ENCODE results near the gene OR6Y1.

Gene OR6Y1

GRCh38 chr1:158547533-158547932 lies 6.7 kb downstream of the OR6Y1 start:
- no peaks in the 10 kb centered on the region for H3K27me3 ChIP-seq (ENCODE audit: control insufficient read depth, insufficient read depth, low read length)
- H3K36me3 ChIP-seq (ENCODE audit: control insufficient read depth, insufficient read depth, low read length), result no peaks in the 10 kb centered on the region
- no peaks in the 10 kb centered on the region for H3K9me3 ChIP-seq (ENCODE audit: control insufficient read depth, insufficient read depth, low read length)
- no peak overlapping the region for H3K4me3 ChIP-seq (ENCODE audit: low read depth, low read length)
- no peak overlapping the region for H3K9ac ChIP-seq (ENCODE audit: low read depth, low read length)
- H3K4me1 ChIP-seq (ENCODE audit: control insufficient read depth, insufficient read depth, low read length), result no peaks in the 10 kb centered on the region

- Histone ChIP-seq H3K4me3 (ENCODE audit: low read depth, low read length) (no peak overlapping the region), H3K4me1 (ENCODE audit: control insufficient read depth, insufficient read depth, low read length) (no peaks in the 10 kb centered on the region), H3K36me3 (ENCODE audit: control insufficient read depth, insufficient read depth, low read length) (no peaks in the 10 kb centered on the region), H3K9me3 (ENCODE audit: control insufficient read depth, insufficient read depth, low read length) (no peaks in the 10 kb centered on the region), H3K27me3 (ENCODE audit: control insufficient read depth, insufficient read depth, low read length) (no peaks in the 10 kb centered on the region), H3K9ac (ENCODE audit: low read depth, low read length) (no peak overlapping the region)
Measured at GRCh38 chr1:158537609-158538008, 16.6 kb downstream of the OR6Y1 start.

- no peak overlapping the region for H3K9ac ChIP-seq (ENCODE audit: low read depth, low read length)
- no peaks in the 10 kb centered on the region for H3K27me3 ChIP-seq (ENCODE audit: control insufficient read depth, insufficient read depth, low read length)
Measured at GRCh38 chr1:158534496-158534895, 19.7 kb downstream of the OR6Y1 start.

DNA sequence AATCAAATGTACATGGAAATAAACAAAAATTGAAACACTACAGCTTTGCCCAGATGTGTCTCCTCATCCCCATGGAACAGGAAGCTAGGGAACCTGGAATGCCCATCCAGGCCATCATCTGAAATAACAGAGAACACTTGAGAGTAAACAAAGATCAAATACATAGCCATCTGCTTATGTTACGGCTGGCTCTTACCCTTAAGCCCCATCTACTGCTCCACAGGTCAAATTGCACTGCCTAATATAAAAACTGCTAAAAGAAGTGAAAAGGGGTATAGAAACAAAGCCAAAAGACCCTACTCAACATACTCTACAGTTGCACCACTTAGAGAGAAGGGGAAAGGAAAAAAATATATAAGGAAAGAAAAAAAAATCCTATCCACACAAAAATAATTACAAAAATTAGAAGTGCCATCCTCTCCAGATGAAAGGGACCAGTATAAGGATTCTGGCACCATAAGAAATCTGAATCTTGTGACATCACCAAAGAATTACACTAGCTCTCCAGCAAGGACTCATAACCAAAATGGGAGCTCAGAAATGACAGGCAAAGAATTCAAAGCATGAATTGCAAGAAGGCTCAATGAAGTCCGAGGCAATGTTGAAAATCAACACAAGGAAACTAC lies 26.9 kb downstream of the OR6Y1 start:
- Histone ChIP-seq H3K36me3 (ENCODE audit: control insufficient read depth, insufficient read depth, low read length) (no peaks in the 10 kb centered on the region), H3K9me3 (ENCODE audit: control insufficient read depth, insufficient read depth, low read length) (no peaks in the 10 kb centered on the region), H3K4me3 (ENCODE audit: low read depth, low read length) (no peak overlapping the region), H3K27me3 (ENCODE audit: control insufficient read depth, insufficient read depth, low read length) (no peaks in the 10 kb centered on the region), H3K4me1 (ENCODE audit: control insufficient read depth, insufficient read depth, low read length) (peaks cover 3% of the 10 kb centered on the region), H3K9ac (ENCODE audit: low read depth, low read length) (no peak overlapping the region)

More at GRCh38 chr1:158534496-158534895, 19.7 kb downstream of the OR6Y1 start:
- no peak overlapping the region for H3K4me3 ChIP-seq (ENCODE audit: low read depth, low read length)
- no peaks in the 10 kb centered on the region for H3K36me3 ChIP-seq (ENCODE audit: control insufficient read depth, insufficient read depth, low read length)
- H3K4me1 ChIP-seq (ENCODE audit: control insufficient read depth, insufficient read depth, low read length), result no peaks in the 10 kb centered on the region
- no peaks in the 10 kb centered on the region for H3K9me3 ChIP-seq (ENCODE audit: control insufficient read depth, insufficient read depth, low read length)

GRCh38 chr1:158521666-158522058 lies 32.5 kb downstream of the OR6Y1 start:
- H3K9ac ChIP-seq (ENCODE audit: low read depth, low read length), result no peak overlapping the region
- H3K27me3 ChIP-seq (ENCODE audit: control insufficient read depth, insufficient read depth, low read length), result no peaks in the 10 kb centered on the region
- H3K36me3 ChIP-seq (ENCODE audit: control insufficient read depth, insufficient read depth, low read length), result no peaks in the 10 kb centered on the region
- no peaks in the 10 kb centered on the region for H3K4me1 ChIP-seq (ENCODE audit: control insufficient read depth, insufficient read depth, low read length)
- H3K4me3 ChIP-seq (ENCODE audit: low read depth, low read length), result no peak overlapping the region
- no peaks in the 10 kb centered on the region for H3K9me3 ChIP-seq (ENCODE audit: control insufficient read depth, insufficient read depth, low read length)

DNA sequence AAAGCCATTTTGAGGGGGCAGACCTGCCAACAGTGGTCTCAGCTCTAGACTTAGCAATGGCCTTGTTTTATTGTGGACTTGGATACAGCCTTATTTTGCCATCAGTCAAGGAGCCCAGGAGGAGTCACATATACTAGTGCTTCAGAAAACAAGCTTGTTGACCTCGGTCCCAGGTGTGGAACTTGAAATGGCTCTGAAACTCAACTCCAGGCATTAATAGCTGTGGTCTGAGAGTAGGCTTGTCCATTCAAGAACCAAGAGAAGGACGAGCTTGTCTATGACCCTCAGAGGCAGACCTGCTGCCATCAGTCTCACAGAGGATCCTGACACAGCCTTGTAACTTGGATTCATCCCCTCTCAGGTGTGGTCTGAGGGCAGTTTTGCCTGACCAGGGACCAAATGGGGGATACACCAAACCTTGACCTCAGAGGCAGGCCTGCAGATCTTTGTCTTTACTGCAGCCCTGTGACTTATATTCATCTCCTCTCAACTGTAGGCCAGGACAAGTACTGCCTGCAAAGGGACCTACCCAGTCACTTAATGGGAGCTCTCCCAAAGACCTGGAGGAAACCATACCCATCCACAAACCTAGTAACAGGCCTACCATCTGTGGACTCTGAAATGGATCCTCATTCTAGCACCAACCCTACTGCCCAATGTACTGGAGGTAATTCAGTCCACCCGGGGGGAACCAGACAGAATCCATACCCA lies 33.1 kb downstream of the OR6Y1 start:
- no peaks in the 10 kb centered on the region for H3K4me1 ChIP-seq (ENCODE audit: control insufficient read depth, insufficient read depth, low read length)
- no peaks in the 10 kb centered on the region for H3K9me3 ChIP-seq (ENCODE audit: control insufficient read depth, insufficient read depth, low read length)
- H3K36me3 ChIP-seq (ENCODE audit: control insufficient read depth, insufficient read depth, low read length), result no peaks in the 10 kb centered on the region
- no peak overlapping the region for H3K4me3 ChIP-seq (ENCODE audit: low read depth, low read length)
- no peaks in the 10 kb centered on the region for H3K27me3 ChIP-seq (ENCODE audit: control insufficient read depth, insufficient read depth, low read length)
- H3K9ac ChIP-seq (ENCODE audit: low read depth, low read length), result no peak overlapping the region

GRCh38 chr1:158520021-158520420 lies 34.2 kb downstream of the OR6Y1 start:
- H3K4me1 ChIP-seq (ENCODE audit: control insufficient read depth, insufficient read depth, low read length), result no peaks in the 10 kb centered on the region
- H3K36me3 ChIP-seq (ENCODE audit: control insufficient read depth, insufficient read depth, low read length), result no peaks in the 10 kb centered on the region
- H3K27me3 ChIP-seq (ENCODE audit: control insufficient read depth, insufficient read depth, low read length), result no peaks in the 10 kb centered on the region
- no peaks in the 10 kb centered on the region for H3K9me3 ChIP-seq (ENCODE audit: control insufficient read depth, insufficient read depth, low read length)
- H3K4me3 ChIP-seq (ENCODE audit: low read depth, low read length), result no peak overlapping the region
- no peak overlapping the region for H3K9ac ChIP-seq (ENCODE audit: low read depth, low read length)

DNA sequence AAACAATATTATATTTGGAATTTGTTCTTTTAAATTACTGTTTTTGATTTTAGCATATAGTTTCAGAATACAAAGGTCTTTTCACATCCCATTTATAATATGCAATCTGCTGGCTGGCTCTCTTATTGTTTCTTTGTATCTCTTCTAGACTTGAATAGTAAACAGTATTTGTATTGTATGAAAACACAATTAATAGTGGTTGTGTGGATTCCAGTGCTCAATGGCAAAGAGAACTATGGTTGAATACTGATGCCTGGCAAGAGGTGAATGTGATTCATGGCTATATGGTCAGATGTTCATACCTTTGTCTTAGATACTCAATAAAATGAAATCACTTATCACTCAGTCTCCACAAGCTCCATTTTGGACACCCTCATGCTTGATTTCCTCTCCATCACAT lies 37.2 kb downstream of the OR6Y1 start:
- H3K9ac ChIP-seq (ENCODE audit: low read depth, low read length), result no peak overlapping the region
- H3K4me1 ChIP-seq (ENCODE audit: control insufficient read depth, insufficient read depth, low read length), result no peaks in the 10 kb centered on the region
- no peaks in the 10 kb centered on the region for H3K9me3 ChIP-seq (ENCODE audit: control insufficient read depth, insufficient read depth, low read length)
- H3K4me3 ChIP-seq (ENCODE audit: low read depth, low read length), result no peak overlapping the region
- no peaks in the 10 kb centered on the region for H3K27me3 ChIP-seq (ENCODE audit: control insufficient read depth, insufficient read depth, low read length)
- H3K36me3 ChIP-seq (ENCODE audit: control insufficient read depth, insufficient read depth, low read length), result no peaks in the 10 kb centered on the region

DNA sequence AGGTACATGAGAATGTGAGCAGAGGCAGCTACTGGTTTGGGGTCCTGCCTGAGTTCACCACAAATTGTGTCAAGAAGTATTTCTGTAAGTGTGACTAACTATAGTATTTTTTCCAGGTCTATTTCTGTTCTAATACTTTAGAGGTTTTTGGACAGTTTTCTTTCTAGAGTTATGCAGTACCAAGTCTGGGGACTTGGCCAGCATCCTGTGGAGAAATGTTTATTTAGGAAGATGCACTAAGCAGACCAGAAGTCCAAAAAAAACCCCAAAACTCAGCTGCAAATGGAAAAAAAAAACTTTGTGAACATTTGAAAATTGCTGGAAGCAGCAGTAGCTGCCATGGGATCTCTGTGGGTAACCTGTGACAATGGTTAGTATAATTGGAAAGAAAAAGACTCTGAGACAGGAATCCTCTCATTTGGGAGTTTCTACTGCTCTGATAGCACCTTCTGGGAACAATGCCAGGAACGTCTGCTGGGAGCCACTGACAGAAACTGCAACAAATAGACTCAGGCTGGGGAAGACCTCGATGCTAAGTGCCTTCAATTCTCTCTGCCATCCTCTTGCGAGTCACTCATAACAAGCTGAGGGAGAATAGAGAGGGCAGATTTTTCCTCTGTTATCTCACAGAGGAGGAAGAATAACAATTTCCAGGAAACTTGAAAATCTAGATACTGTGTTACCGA lies 44.6 kb downstream of the OR6Y1 start:
- no peak overlapping the region for H3K4me3 ChIP-seq (ENCODE audit: low read depth, low read length)
- H3K4me1 ChIP-seq (ENCODE audit: control insufficient read depth, insufficient read depth, low read length), result no peaks in the 10 kb centered on the region
- H3K36me3 ChIP-seq (ENCODE audit: control insufficient read depth, insufficient read depth, low read length), result no peaks in the 10 kb centered on the region
- H3K9me3 ChIP-seq (ENCODE audit: control insufficient read depth, insufficient read depth, low read length), result no peaks in the 10 kb centered on the region
- H3K9ac ChIP-seq (ENCODE audit: low read depth, low read length), result no peak overlapping the region
- no peaks in the 10 kb centered on the region for H3K27me3 ChIP-seq (ENCODE audit: control insufficient read depth, insufficient read depth, low read length)

DNA sequence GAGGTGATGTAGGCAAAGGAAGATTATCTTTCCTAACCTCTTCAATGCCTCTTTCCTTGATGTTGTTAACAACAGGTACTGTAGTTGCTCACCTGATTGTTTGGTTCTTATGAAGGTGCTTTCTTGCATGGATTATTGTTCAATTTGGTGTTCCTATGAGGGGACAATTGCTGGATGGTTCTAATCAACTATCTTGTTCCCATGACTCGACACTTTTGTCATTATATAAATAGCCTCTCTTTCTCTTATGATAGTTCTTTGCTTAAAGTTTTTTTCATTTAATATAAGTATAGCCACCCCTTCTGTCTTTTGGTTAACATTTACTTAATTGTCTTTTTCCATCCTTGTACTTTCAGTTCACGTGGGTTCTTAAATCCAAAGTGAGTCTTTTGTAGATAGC lies 46.7 kb downstream of the OR6Y1 start:
- Histone ChIP-seq H3K36me3 (ENCODE audit: control insufficient read depth, insufficient read depth, low read length) (no peaks in the 10 kb centered on the region), H3K4me1 (ENCODE audit: control insufficient read depth, insufficient read depth, low read length) (no peaks in the 10 kb centered on the region), H3K27me3 (ENCODE audit: control insufficient read depth, insufficient read depth, low read length) (no peaks in the 10 kb centered on the region), H3K9ac (ENCODE audit: low read depth, low read length) (no peak overlapping the region), H3K4me3 (ENCODE audit: low read depth, low read length) (no peak overlapping the region), H3K9me3 (ENCODE audit: control insufficient read depth, insufficient read depth, low read length) (no peaks in the 10 kb centered on the region)

DNA sequence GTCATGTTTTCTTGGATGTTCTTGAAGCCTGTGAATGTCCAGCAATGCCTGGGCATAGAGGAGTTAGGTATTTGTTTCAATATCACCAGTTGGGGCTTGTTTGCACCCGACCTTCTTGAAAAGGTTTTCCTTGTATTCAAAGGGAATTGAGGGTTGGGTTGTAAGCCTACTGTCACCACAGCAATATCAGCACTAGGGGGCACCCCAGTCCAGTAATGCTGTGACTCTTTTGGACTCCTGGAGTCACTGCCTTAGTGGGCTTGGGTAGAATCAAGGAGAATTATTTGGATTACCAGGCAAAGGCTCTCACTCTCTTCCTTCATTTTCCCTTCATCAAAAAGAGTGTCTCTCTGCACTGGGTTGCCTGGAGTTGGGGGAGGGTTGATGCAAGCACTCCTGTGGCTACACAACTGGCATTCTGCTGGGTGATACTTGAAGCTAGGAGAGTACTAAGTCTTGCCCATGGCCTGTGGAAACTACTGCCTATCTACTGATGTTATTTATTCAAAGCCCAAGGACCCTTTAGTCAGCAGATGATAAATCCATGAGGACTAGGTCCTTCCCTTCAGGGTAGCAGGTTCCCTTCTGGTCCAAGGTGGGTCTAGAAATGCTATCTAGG lies 47.7 kb downstream of the OR6Y1 start:
- Histone ChIP-seq H3K27me3 (ENCODE audit: control insufficient read depth, insufficient read depth, low read length) (no peaks in the 10 kb centered on the region), H3K36me3 (ENCODE audit: control insufficient read depth, insufficient read depth, low read length) (no peaks in the 10 kb centered on the region), H3K9ac (ENCODE audit: low read depth, low read length) (no peak overlapping the region), H3K4me3 (ENCODE audit: low read depth, low read length) (no peak overlapping the region), H3K4me1 (ENCODE audit: control insufficient read depth, insufficient read depth, low read length) (no peaks in the 10 kb centered on the region), H3K9me3 (ENCODE audit: control insufficient read depth, insufficient read depth, low read length) (no peaks in the 10 kb centered on the region)

Data from iPS-15b (cell line).